ENCODE data around the gene IGSF3.
A peak's percentile ranks its signal among the peaks of the same experiment; 100 is the strongest.
"Not testable (repeated sequence)": the region's sequence is repeated elsewhere in the genome, so short reads cannot be mapped to it uniquely, and the experiment has no call there.

The IGSF3 gene

DNA sequence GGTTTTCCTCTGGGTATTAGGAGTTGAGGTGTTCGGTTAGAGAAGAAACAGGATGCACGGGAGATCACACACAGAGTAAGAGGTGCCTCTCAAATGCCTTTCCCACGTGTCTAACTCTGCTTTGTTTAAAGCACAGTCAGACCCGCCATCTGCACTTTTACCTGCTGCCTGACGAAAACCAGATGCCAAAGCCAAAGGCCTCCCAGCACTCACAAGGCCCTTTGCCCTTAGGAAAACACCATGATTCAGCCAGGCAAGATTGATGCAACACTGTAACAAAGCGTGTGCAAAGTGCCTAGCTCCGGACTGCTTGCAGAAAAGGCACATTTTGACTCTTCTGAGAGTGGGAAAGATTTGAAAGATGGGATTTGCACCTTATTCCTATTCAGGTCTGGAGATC, 19.2 kb downstream of the IGSF3 start:
- not testable (repeated sequence) for H3K36me3 ChIP-seq (ENCODE audit: control insufficient read depth in 1 of 2, insufficient read depth in 2 of 2, low read depth in 1 of 2, low read length in 2 of 2); H2BK15ac ChIP-seq (ENCODE audit: low read depth, poor library complexity, severe bottlenecking); H3K27ac ChIP-seq (ENCODE audit: low read length, poor library complexity, severe bottlenecking); H3K27me3 ChIP-seq (ENCODE audit: control insufficient read depth in 1 of 2, insufficient read depth in 1 of 2, low read length in 2 of 2); H2BK5ac ChIP-seq (ENCODE audit: low read depth, low read length, poor library complexity, severe bottlenecking); H3K9me3 ChIP-seq (ENCODE audit: control insufficient read depth, low read length); H3K14ac ChIP-seq (ENCODE audit: low read length in 2 of 2); H2BK120ac ChIP-seq (ENCODE audit: low read depth, low read length); H3K4ac ChIP-seq (ENCODE audit: low read depth in 1 of 2, low read length in 2 of 2); H3K79me1 ChIP-seq (replicated peaks; ENCODE audit: low read length, poor library complexity, severe bottlenecking); H2BK12ac ChIP-seq (ENCODE audit: low read length in 2 of 2); H4K91ac ChIP-seq (ENCODE audit: low read length); H2AFZ ChIP-seq (ENCODE audit: low read depth, low read length); H3K23ac ChIP-seq (ENCODE audit: low read length in 2 of 2); H3K9ac ChIP-seq (ENCODE audit: low read length); H3K4me3 ChIP-seq (ENCODE audit: insufficient read depth in 1 of 2, low read depth in 1 of 2, low read length in 2 of 2); H2AK5ac ChIP-seq (ENCODE audit: low read length, severe bottlenecking); DNase-seq; H3K18ac ChIP-seq (ENCODE audit: low read depth in 1 of 2, low read length in 2 of 2); H4K8ac ChIP-seq (ENCODE audit: low read length); H3K4me2 ChIP-seq (ENCODE audit: low read length, poor library complexity, severe bottlenecking); H3K4me1 ChIP-seq (ENCODE audit: control insufficient read depth, insufficient read depth, low read depth, low read length)
- 23% methylated on average over 7 of the region's 7 CpGs for WGBS

DNA sequence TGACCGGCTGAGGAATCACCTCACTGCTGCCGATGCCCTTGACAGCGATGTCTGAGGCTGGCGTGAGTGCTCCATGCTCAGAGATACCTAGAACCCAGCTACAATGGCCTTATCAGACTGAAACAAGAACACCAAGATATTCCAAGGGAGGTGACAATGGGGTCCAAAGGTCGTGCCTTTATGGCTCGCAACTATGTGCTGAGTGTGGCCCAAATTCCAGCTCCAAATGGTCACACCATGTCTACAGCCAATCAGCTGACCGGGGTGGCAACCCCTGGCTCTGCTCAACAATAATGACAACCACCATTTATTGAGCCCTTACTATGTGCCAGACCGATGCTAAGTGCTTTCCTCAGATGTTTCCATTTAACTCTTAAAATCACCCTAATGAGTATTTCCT, 20.3 kb downstream of the IGSF3 start:
- not testable (repeated sequence) for H3K4ac ChIP-seq (ENCODE audit: low read depth in 1 of 2, low read length in 2 of 2); H3K4me2 ChIP-seq (ENCODE audit: low read length, poor library complexity, severe bottlenecking); H3K9ac ChIP-seq (ENCODE audit: low read length); H2BK15ac ChIP-seq (ENCODE audit: low read depth, poor library complexity, severe bottlenecking); H2BK120ac ChIP-seq (ENCODE audit: low read depth, low read length); H2AK5ac ChIP-seq (ENCODE audit: low read length, severe bottlenecking); H2BK12ac ChIP-seq (ENCODE audit: low read length in 2 of 2); H2BK5ac ChIP-seq (ENCODE audit: low read depth, low read length, poor library complexity, severe bottlenecking); H3K18ac ChIP-seq (ENCODE audit: low read depth in 1 of 2, low read length in 2 of 2); H3K14ac ChIP-seq (ENCODE audit: low read length in 2 of 2); H3K9me3 ChIP-seq (ENCODE audit: control insufficient read depth, low read length); H3K4me3 ChIP-seq (ENCODE audit: insufficient read depth in 1 of 2, low read depth in 1 of 2, low read length in 2 of 2); H3K23ac ChIP-seq (ENCODE audit: low read length in 2 of 2); H2AFZ ChIP-seq (ENCODE audit: low read depth, low read length); H3K27ac ChIP-seq (ENCODE audit: low read length, poor library complexity, severe bottlenecking); H3K27me3 ChIP-seq (ENCODE audit: control insufficient read depth in 1 of 2, insufficient read depth in 1 of 2, low read length in 2 of 2); H4K8ac ChIP-seq (ENCODE audit: low read length); H3K79me1 ChIP-seq (replicated peaks; ENCODE audit: low read length, poor library complexity, severe bottlenecking); H4K91ac ChIP-seq (ENCODE audit: low read length); H3K36me3 ChIP-seq (ENCODE audit: control insufficient read depth in 1 of 2, insufficient read depth in 2 of 2, low read depth in 1 of 2, low read length in 2 of 2); DNase-seq
- H3K4me1 ChIP-seq (ENCODE audit: control insufficient read depth, insufficient read depth, low read depth, low read length): peaks cover 17% of the 10 kb centered on the region
- WGBS: 88% methylated on average over 7 of the region's 8 CpGs

DNA sequence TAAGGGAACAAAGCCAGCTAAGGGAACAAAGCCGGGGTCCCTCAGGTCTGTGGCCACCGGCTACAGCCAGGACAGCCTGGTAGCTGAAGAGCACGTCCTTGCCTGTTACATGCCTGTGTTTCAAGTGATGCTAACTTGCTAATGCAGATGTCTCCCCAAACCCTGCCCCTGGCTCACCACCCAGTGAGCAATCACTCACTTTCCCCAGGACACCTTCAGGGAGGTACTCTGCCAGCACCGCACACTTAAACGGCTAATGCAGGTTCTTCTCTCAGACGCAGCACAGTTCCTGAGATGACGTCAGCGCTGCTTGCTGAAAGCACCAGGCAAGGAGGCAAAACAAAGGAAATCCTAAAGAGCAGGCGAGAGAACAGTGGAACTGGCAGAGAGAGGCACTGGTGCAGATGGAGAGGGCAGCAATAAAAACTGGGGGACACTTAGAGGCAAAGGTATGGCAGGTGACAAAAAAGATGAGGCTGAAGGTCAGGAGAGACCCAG, 20.8 kb downstream of the IGSF3 start:
- H3K9ac ChIP-seq (ENCODE audit: low read length); H2BK120ac ChIP-seq (ENCODE audit: low read depth, low read length); H3K14ac ChIP-seq (ENCODE audit: low read length in 2 of 2); H3K27me3 ChIP-seq (ENCODE audit: control insufficient read depth in 1 of 2, insufficient read depth in 1 of 2, low read length in 2 of 2); H3K23ac ChIP-seq (ENCODE audit: low read length in 2 of 2); H2AK5ac ChIP-seq (ENCODE audit: low read length, severe bottlenecking); H2BK15ac ChIP-seq (ENCODE audit: low read depth, poor library complexity, severe bottlenecking); H3K4me3 ChIP-seq (ENCODE audit: insufficient read depth in 1 of 2, low read depth in 1 of 2, low read length in 2 of 2); H3K79me1 ChIP-seq (replicated peaks; ENCODE audit: low read length, poor library complexity, severe bottlenecking); H2AFZ ChIP-seq (ENCODE audit: low read depth, low read length); H2BK5ac ChIP-seq (ENCODE audit: low read depth, low read length, poor library complexity, severe bottlenecking); H2BK12ac ChIP-seq (ENCODE audit: low read length in 2 of 2); H3K36me3 ChIP-seq (ENCODE audit: control insufficient read depth in 1 of 2, insufficient read depth in 2 of 2, low read depth in 1 of 2, low read length in 2 of 2); H3K27ac ChIP-seq (ENCODE audit: low read length, poor library complexity, severe bottlenecking); DNase-seq; H3K4ac ChIP-seq (ENCODE audit: low read depth in 1 of 2, low read length in 2 of 2); H3K9me3 ChIP-seq (ENCODE audit: control insufficient read depth, low read length); H4K8ac ChIP-seq (ENCODE audit: low read length); H3K18ac ChIP-seq (ENCODE audit: low read depth in 1 of 2, low read length in 2 of 2): not testable (repeated sequence)
- peak overlapping the region; percentile 43 for H3K4me2 ChIP-seq (ENCODE audit: low read length, poor library complexity, severe bottlenecking)
- peaks cover 17% of the 10 kb centered on the region for H3K4me1 ChIP-seq (ENCODE audit: control insufficient read depth, insufficient read depth, low read depth, low read length)
- 56% methylated on average over 9 of the region's 9 CpGs for WGBS
- peak overlapping the region; percentile 27 for H4K91ac ChIP-seq (ENCODE audit: low read length)

DNA sequence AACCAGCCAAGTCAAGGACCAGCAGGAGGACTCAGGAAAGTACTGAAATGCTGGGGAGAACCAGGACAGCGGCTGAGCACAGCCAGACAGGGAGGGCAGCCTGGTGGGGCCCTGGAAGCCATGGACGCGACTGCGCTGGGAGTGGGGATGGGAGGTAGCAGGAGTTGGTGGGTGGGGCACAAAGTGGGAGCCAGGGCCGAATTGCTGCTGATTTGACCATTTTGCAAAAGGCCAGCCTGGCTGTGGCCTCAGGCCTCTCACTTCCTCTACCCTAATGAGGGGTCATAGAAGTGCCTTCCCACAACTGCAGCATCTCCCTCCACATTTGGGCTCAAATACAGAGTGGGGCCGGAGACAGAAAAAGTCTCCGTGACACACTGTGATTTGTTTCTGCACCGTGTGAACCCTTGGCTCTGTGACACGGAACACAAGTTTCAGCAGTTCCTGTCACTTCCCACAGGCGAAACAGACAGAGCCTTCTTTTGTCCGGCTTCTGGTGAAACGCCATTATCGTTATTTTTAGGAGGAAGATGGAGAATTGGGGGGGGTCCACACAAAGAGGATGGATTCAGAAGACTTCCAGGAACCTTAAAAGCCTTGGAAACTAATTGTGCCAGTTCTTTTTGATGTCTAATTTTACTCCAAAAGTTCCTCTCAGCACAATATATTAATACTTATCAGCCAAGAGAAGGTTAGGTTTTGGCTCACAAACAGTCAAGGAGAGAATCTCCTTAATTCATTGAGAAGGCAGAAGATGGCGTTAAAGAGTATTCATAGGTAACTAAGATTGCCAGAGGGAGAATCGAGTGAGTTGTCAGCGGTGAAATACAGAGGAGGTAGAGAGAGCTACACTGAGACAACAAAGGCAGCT, 21.5 kb downstream of the IGSF3 start:
- not testable (repeated sequence) for H3K23ac ChIP-seq (ENCODE audit: low read length in 2 of 2); H4K91ac ChIP-seq (ENCODE audit: low read length); H3K27me3 ChIP-seq (ENCODE audit: control insufficient read depth in 1 of 2, insufficient read depth in 1 of 2, low read length in 2 of 2); H2BK15ac ChIP-seq (ENCODE audit: low read depth, poor library complexity, severe bottlenecking); H3K14ac ChIP-seq (ENCODE audit: low read length in 2 of 2); H2BK120ac ChIP-seq (ENCODE audit: low read depth, low read length); H3K9ac ChIP-seq (ENCODE audit: low read length); H4K8ac ChIP-seq (ENCODE audit: low read length); H2AFZ ChIP-seq (ENCODE audit: low read depth, low read length); H2AK5ac ChIP-seq (ENCODE audit: low read length, severe bottlenecking); DNase-seq; H3K79me1 ChIP-seq (replicated peaks; ENCODE audit: low read length, poor library complexity, severe bottlenecking); H3K9me3 ChIP-seq (ENCODE audit: control insufficient read depth, low read length); H3K4me2 ChIP-seq (ENCODE audit: low read length, poor library complexity, severe bottlenecking); H3K36me3 ChIP-seq (ENCODE audit: control insufficient read depth in 1 of 2, insufficient read depth in 2 of 2, low read depth in 1 of 2, low read length in 2 of 2); H3K4ac ChIP-seq (ENCODE audit: low read depth in 1 of 2, low read length in 2 of 2); H2BK12ac ChIP-seq (ENCODE audit: low read length in 2 of 2); H3K18ac ChIP-seq (ENCODE audit: low read depth in 1 of 2, low read length in 2 of 2); H3K27ac ChIP-seq (ENCODE audit: low read length, poor library complexity, severe bottlenecking); H3K4me3 ChIP-seq (ENCODE audit: insufficient read depth in 1 of 2, low read depth in 1 of 2, low read length in 2 of 2); H2BK5ac ChIP-seq (ENCODE audit: low read depth, low read length, poor library complexity, severe bottlenecking)
- H3K4me1 ChIP-seq (ENCODE audit: control insufficient read depth, insufficient read depth, low read depth, low read length): peaks cover 17% of the 10 kb centered on the region
- 59% methylated on average over 15 of the region's 16 CpGs for WGBS
